HG03095 (cell line): ENCODE measurements around the gene NSL1.

Source experiments
- ATAC-seq: cut with Tn5 transposase; IDR thresholded peaks from one replicate; pipeline ENCODE4 v1.9.1; 2021; ENCODE audit warnings: moderate library complexity; ENCODE audit not compliant: unreplicated experiment

NSL1 gene

DNA sequence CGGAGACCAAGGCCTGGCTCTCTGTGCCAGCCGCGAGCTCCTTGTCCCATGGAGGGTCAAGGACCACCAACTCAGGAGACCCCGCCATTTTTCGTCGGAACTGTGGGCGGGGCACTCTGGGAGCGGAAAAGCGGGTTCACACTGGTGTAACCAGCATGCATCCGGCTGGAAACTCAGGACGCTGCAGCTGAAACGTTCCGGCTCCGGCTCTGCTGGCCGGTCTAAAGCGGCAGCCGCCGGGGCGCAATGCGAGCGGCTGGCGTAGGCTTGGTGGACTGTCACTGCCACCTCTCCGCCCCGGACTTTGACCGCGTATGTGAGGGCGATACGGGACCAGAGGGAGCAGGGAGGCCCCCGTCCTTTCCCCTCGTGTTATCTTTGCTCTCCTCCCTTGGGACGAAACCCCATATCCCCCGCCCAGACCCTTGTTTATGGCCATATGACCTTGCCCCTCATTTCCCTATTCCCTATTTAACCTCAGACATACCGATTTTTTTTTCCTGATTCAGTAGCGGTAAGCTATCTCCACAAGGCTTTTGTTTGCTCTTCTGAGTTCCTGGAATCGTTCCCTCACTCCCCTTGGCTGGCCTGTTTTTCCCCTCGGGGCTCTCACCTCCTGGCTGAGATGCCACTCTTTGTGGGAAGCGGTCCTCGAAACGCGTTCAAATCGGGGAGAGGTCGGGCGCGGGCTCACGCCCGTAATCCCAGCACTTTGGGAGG is at the start of gene NSL1, which contains the start of gene TATDN3:
TSS of gene NSL1 (minus strand) at position 102 of the 720 bp plus-strand sequence. CDS start at position 88, 14 bp downstream.
TSS of gene TATDN3 (plus strand) at position 219 of the 720 bp plus-strand sequence. CDS start at position 247, 28 bp downstream.
- ATAC-seq, result peak; percentile 60

GRCh38 chr1:212838145-212838544 is 46.6 kb upstream of the NSL1 start:
- no peak for ATAC-seq

DNA sequence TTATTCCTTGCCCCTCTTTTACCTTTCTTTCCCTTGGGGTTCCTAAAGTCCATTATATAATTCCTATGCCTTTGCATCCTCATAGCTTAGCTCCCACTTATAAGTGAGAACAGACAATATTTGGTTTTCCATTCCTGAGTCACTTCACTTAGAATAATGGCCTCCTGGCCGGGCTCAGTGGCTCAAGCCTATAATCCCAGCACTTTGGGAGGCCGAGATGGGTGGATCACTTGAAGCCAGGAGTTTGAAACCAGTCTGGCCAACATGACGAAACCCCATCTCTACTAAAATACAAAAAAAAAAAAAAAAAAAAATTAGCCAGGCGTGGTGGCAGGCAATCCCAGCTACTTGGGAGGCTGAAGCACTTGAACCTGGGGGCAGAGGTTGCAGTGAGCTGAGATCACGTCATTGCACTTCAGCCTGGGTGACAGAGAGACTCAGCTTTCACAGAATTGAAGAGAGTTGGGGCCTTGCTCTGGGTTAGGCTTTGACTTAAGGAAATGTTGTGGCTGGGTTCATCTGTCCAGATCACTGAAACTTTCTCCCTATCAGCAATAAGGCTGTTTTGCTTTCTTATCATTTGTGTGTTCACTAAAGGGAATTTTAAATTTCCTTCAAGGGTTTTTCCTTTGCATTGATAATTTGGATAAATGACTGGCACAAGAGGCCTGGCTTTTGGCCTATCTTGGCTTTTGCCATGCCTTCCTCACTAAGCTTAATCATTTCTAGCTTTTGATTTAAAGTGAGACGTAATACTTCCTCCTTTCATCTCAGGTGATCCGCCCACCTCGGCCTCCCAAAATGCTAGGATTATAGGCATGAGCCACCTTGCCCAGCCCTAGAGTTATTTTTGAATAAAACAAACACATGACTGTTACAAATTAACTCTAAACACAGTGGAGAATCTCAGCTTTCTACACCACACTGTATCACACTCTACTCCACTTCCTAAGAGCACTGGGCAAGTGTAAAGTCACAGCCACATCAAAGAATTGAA is 41.9 kb upstream of the NSL1 start:
- peak; percentile 75 for ATAC-seq

DNA sequence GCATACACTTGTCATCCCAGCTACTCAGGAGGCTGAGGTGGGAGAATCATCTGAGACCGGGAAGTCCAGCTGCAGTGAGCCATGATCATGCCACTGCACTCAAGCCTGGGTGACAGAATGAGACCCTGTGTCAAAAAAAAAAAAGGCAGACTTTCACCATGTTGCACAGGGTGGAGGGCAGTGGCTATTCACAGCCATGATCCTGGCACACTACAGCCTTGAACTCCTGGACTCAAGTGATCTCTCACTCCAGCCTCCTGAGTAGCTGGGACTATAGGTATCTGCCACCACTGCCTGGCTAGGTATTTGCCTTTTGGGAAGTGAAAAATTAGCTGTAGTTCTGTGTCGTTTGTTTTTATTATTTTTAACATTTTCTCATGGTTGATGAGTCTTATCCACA is 36.8 kb upstream of the NSL1 start:
- ATAC-seq, result no peak

DNA sequence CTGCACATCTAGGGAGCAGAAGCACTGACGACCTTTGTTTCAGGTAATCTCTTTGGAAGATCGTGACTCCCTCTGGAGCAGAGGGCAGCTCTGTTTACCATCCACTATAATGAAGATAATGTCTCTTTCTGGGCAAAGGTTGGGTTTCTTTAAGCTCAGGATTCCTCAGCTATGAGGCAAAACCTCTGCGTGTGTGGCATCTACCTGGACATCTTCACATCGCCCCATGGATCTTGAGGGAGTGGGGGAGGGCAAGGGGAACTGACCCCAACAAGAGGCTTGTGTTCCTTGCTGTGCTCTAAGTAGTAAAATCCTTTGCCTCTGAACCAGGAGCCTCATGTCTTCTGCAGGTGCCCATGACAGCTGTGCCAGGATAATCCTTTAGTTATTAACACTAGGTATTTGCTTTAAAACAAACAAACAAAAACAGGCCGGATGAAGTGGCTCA is 36.3 kb upstream of the NSL1 start:
- no peak for ATAC-seq

DNA sequence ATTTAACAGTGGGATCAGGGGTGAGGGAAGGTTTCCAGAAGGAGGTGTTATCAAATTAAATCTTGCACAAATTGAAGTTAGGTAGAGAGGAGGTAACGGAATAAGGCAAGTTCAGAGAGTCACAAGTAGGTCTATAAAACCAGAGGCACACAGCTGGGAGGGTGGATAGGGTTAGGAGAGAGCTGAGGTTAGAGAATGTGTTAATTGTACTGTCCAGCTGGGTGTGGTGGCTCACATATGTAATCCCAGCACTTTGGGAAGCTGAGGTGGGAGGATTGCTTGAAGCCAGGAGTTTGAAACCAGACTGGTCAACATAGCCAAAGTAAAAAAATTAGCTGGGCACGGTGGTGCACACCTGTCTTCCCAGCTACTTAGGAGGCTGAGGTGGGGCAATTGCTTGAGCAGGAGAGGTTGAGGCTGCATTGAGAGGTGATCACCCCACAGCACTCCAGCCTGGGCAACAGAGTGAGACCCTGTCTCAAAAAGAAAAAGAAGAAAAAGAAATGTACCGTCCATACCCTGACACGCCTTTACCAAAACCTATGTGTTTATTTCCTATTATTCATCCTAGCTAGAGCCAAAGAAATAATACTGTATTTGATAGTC is 35.7 kb upstream of the NSL1 start:
- ATAC-seq, result no peak

GRCh38 chr1:212825798-212826452 is 34.3 kb upstream of the NSL1 start:
- ATAC-seq, result no peak

DNA sequence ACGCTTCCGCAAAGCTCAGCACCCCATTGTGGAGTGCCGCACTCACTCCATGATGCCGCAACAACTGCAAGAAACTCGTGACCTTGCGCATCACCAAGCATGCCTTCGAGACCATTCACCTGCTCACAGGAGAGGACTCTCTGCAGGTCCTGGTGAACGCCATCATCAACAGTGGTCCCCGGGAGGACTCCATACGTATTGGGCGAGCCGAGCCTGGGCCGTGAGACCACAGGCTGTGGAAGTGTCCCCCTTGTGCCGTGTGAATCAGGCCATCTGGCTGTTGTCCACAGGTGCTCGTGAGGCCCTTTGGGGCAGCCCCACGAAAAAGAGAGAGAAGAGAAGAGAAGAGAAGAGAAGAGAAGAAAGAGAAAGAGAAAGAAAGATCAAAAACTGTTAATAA is 32.6 kb upstream of the NSL1 start:
- ATAC-seq, result no peak

DNA sequence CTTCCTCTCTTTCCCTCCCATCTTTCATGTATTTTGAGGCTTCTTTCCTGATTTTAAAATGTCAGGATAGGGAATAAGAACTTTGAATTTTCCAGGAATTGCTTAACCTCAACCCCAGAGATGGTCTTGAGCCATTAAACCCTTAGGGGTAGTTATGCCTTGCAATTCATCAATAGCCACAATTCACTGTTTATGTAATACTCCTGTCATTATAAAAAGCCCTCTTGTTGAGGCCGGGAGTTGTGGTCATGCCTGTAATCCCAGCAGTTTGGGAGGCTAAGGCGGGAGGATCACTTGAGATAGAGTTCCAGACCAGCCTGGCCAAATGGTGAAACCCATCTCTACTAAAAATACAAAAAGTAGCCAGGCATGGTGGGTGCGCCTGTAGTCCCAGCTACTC is 31.4 kb upstream of the NSL1 start:
- no peak for ATAC-seq

- ATAC-seq, result no peak
Measured at GRCh38 chr1:212820969-212821368, 29.4 kb upstream of the NSL1 start.

DNA sequence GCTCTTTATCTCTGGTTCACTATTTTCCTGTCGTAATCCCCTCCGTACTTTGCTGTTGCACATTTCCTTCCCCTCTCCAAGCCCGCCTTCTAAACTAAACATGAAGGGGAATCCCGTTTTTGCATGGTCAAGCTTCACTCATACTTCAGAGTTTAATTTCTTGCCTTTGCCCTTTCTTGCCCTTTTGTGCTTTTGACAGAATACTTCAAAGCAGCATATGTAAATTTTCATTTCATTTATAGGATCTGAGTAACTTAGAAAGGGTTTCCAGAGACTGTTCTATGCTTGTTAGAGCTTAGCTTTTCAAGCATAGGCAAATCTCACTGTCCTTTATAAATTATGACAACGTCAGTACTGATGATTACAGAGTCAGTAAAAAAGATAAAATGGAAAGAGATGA is 28.1 kb upstream of the NSL1 start:
- peak; percentile 67 for ATAC-seq

DNA sequence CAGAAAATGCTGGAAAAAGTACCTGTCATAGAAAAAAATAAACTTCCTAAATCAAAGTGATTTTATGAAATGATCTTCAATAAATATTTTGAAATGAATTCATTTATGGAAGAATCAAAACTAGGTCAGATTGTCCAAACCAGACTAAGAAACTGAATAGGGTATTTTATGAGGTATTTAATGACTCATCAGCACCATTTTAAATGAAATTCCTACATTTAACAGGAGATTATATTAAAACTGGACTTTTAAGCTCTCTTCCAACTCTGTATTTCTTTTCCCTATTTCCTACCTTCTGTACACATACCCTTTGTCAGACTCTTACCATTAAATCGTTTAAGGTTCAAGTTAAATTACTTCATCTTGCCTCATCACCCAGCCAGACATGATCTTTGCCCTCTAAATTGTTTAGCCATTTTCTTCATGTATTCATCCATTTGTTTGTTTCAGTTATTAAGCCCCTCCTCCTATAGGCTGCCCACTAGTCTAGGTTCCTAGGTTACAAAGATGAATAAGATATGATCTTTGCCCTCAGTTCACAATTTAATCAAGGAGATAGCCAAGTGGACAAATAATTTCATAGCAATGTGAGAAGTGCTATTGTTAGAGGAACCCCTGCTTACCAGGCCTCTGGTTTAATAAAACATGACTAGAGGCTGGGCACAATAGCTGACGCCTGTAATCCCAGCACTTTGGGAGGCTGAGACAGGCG is 25.1 kb upstream of the NSL1 start:
- no peak for ATAC-seq

DNA sequence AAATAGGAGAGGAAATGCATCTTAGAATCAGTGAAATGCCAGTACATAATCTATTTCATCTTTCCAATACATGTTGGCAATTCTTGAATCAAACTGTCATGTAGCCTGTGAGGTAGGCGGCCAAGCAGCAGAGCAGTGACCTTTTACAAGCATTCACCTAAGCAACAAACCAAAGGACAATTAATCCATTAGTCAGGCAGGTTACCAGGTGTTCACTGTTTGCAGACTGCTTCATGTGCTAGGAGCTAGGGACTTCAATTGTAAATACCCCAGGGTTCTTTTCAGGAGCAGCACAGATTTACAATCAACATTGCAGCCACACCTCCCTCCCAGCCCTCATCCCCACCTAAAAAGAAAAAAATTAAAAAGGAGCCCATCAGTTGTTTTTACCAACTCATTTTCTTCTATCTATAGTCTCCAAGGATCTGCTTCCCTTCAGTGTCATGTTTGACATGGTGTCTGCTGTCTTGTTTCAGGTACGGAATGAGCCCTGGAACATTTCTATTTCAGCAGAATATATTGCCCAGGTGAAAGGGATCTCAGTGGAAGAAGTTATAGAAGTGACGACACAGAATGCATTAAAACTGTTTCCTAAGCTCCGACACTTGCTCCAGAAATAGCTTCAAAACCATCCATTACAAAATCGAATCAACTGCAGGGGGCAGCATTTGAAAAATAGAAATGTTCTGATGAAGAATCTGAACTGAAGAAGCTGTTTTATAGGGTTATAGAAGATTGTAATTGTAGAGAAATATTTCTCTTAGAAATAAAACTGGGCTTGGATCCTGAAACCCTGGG is 23.2 kb upstream of the NSL1 start:
- ATAC-seq, result no peak

DNA sequence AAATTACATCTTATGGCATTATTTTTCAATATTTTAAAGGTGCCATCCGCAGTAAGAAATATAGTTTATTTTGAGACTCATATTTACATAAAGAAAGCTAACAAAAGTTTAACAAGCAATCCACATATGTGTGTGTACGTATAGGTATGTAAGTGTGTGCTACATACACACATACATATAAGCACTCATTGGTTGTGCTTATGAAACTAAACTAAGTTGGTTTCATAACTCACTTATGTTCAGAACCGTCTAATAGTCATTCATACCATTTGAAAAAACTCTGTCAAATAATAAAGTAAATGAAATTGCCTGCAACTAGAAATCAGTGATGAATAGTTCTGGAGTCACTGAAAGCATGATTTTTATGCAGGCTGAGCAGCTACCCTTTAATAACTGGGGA is 14.2 kb upstream of the NSL1 start:
- ATAC-seq, result no peak

GRCh38 chr1:212797681-212798080 is 6.1 kb upstream of the NSL1 start:
- no peak for ATAC-seq

GRCh38 chr1:212794561-212795014 is 3.0 kb upstream of the NSL1 start:
- ATAC-seq, result peak; percentile 81

DNA sequence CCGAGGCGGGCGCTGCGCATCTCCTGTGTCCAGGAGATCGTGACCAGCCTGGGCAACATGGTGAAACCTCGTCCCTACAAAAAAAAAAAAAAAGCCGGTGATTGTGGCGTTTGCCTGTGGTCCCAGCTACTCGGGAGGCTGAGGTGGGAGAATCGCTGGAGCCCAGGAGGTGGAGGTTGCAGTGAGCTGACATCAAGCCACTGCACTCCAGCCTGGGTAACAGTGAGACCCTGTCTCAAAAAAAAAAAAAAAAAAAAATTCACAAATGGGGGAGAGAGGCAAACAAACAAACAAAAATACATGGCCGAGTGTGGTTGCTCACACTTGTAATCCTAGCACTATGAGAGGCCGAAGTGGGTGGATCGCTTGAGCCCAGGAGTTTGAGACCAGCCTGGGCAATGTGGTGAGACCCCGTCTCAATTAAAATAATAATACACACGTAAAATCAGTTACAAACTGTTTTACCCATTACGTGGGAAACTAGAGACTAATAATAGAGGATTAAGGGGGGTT is 875 bp upstream of the NSL1 start:
- ATAC-seq, result no peak

DNA sequence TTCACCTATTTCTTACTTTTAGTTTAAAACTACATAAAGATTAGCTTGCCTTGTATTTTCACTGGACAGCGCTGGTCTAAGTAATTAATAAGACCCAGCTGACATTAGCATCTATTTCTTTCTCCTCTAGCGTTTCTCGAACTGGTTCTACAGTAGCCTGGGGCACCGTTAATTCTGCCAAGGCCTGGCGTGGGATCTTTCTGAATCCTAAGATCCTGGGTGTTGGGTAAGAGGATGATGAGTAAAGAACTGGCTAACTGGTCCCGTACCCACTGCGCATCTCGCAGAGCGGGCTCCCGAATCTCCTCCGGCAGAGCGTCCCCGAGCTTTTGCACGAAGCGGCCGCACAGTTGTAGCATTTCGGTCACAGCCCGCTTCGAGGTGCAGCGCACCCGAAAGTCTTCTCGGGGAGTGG is 309 bp downstream of the NSL1 start:
- peak; percentile 30 for ATAC-seq

DNA sequence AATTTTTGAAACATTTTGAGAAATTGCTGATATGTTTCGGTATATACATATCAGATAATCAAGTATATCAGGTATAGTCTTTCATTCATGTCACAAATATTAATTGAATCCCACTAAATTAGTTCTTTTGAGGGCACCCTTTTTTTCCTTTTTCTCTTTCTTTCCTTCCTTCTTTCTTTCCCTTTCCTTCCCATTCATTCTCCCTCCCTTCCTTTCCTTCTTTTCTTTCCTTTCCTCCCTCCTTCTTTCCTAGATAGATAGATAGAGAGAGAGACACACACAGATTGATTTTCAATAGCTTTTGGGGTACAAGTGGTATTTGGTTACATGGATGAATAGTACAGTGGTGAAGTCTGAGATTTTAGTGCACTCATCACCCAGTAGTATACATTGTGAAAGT is 5.7 kb downstream of the NSL1 start:
- no peak for ATAC-seq
